Limb (tissue), 2 donors: Measurements from ENCODE around the gene WIPF3.

Experiments
- DNase-seq, 2 donors: peaks; one replicate each; pipeline ENCODE4 v3.0.0-alpha.2; 2016; ENCODE audit errors: extremely low spot score in 2 of 2

The WIPF3 gene

GRCh38 chr7:29844559-29844958 is 38.3 kb downstream of the WIPF3 start:
- no peak for DNase-seq

GRCh38 chr7:29847496-29847895 is 41.2 kb downstream of the WIPF3 start:
- DNase-seq: no peak

GRCh38 chr7:29847916-29848315 is 41.6 kb downstream of the WIPF3 start:
- DNase-seq: no peak

- DNase-seq: no peak
These were observed 42.6 kb downstream of the WIPF3 start for GRCh38 chr7:29848941-29849340.

GRCh38 chr7:29851487-29851886 is 45.2 kb downstream of the WIPF3 start:
- DNase-seq: no peak

- DNase-seq: no peak
These were observed 46.1 kb downstream of the WIPF3 start for GRCh38 chr7:29852457-29852856.

- DNase-seq: no peak
These were observed 46.8 kb downstream of the WIPF3 start for GRCh38 chr7:29853072-29853471.

- DNase-seq: no peak
These were observed 47.5 kb downstream of the WIPF3 start for GRCh38 chr7:29853789-29854188.

GRCh38 chr7:29854257-29854938 is 48.1 kb downstream of the WIPF3 start:
- DNase-seq: no peak

GRCh38 chr7:29857654-29858053 is 51.3 kb downstream of the WIPF3 start:
- DNase-seq: no peak

GRCh38 chr7:29858191-29858951 is 52.1 kb downstream of the WIPF3 start:
- DNase-seq: no peak

- no peak for DNase-seq
These were observed 52.8 kb downstream of the WIPF3 start for GRCh38 chr7:29859104-29859503.

- DNase-seq: no peak
These were observed 53.3 kb downstream of the WIPF3 start for GRCh38 chr7:29859524-29860185.

GRCh38 chr7:29860186-29860585 is 53.9 kb downstream of the WIPF3 start:
- DNase-seq: no peak

- no peak for DNase-seq
These were observed 55.6 kb downstream of the WIPF3 start for GRCh38 chr7:29861884-29862283.

GRCh38 chr7:29864656-29865055 is 58.3 kb downstream of the WIPF3 start:
- peak in 1 of 2 donors; percentile 57 for DNase-seq

GRCh38 chr7:29865526-29865925 is 59.2 kb downstream of the WIPF3 start:
- no peak for DNase-seq

GRCh38 chr7:29866490-29866930 is 60.2 kb downstream of the WIPF3 start:
- DNase-seq: peak in 1 of 2 donors; percentile 20

GRCh38 chr7:29871787-29872398 is 65.6 kb downstream of the WIPF3 start:
- DNase-seq: no peak

- DNase-seq: no peak
These were observed 67.5 kb downstream of the WIPF3 start for GRCh38 chr7:29873644-29874294.

- DNase-seq: no peak
These were observed 69.4 kb downstream of the WIPF3 start for GRCh38 chr7:29875741-29876140.
